Keratinocyte (primary cell): ENCODE data around the gene TAOK1.

ENCODE experiments used
- EZH2 ChIP-seq: IDR thresholded peaks from one replicate; pipeline ENCODE4 v1.6.1; 2012; ENCODE audit warnings: inconsistent platforms, mild to moderate bottlenecking, low read length, moderate library complexity
- TF ChIP-seq, protein P1 (sequence below), 3 experiments: IDR thresholded peaks in 1 of 3; conservative IDR thresholded peaks in 1 of 3; optimal IDR thresholded peaks in 1 of 3; 2 replicates in 2 of 3; 3 replicates in 1 of 3; pipeline versions ENCODE3 to v1.5.1; 2011; ENCODE audit warnings: low read length in 3 of 3, mild to moderate bottlenecking in 3 of 3, moderate library complexity in 2 of 3, control low read depth in 1 of 3, inconsistent platforms in 1 of 3; ENCODE audit not compliant: insufficient read depth in 2 of 3; ENCODE audit errors: extremely low read depth in 1 of 3

- TF ChIP-seq, protein P1, sequence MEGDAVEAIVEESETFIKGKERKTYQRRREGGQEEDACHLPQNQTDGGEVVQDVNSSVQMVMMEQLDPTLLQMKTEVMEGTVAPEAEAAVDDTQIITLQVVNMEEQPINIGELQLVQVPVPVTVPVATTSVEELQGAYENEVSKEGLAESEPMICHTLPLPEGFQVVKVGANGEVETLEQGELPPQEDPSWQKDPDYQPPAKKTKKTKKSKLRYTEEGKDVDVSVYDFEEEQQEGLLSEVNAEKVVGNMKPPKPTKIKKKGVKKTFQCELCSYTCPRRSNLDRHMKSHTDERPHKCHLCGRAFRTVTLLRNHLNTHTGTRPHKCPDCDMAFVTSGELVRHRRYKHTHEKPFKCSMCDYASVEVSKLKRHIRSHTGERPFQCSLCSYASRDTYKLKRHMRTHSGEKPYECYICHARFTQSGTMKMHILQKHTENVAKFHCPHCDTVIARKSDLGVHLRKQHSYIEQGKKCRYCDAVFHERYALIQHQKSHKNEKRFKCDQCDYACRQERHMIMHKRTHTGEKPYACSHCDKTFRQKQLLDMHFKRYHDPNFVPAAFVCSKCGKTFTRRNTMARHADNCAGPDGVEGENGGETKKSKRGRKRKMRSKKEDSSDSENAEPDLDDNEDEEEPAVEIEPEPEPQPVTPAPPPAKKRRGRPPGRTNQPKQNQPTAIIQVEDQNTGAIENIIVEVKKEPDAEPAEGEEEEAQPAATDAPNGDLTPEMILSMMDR (optimal IDR thresholded peaks at IDR 0.05 in 1 of 3, IDR thresholded peaks at IDR 0.05 in 1 of 3, conservative IDR thresholded peaks at IDR 0.05 in 1 of 3; ENCODE audit: extremely low read depth in 1 of 3, insufficient read depth in 2 of 3, low read length in 3 of 3), result no peak
- no peak for TF ChIP-seq EZH2
Observed at GRCh38 chr17:29546830-29547229, 156.7 kb downstream of the TAOK1 start.
